CD4-positive, alpha-beta T cell treated with Interferon alpha-2 for 1 hour (primary cell): ENCODE data around the gene RFX4.
"Not testable (repeated sequence)": the region's sequence is repeated elsewhere in the genome, so short reads cannot be mapped to it uniquely, and the experiment has no call there.

ENCODE experiments used
- DNase-seq, 2 donors: peaks; one replicate each; pipeline ENCODE4 v3.0.0-alpha.2; 2020 to 2022

Gene RFX4

GRCh38 chr12:106647793-106648514 lies 65.2 kb downstream of the RFX4 start:
- DNase-seq, result no peak

- no peak for DNase-seq
Observed at GRCh38 chr12:106648736-106649135, 65.9 kb downstream of the RFX4 start.

- no peak for DNase-seq
Observed at GRCh38 chr12:106651552-106651951, 68.7 kb downstream of the RFX4 start.

GRCh38 chr12:106652510-106653015 lies 69.8 kb downstream of the RFX4 start:
- no peak for DNase-seq

GRCh38 chr12:106655577-106655976 lies 72.8 kb downstream of the RFX4 start:
- no peak for DNase-seq

GRCh38 chr12:106657488-106657887 lies 74.7 kb downstream of the RFX4 start:
- DNase-seq, result no peak

GRCh38 chr12:106663385-106663784 lies 80.6 kb downstream of the RFX4 start:
- DNase-seq, result no peak

GRCh38 chr12:106669216-106669615 lies 86.4 kb downstream of the RFX4 start:
- DNase-seq, result no peak

- DNase-seq, result no peak
Observed at GRCh38 chr12:106670131-106670530, 87.3 kb downstream of the RFX4 start.

GRCh38 chr12:106671840-106672239 lies 89.0 kb downstream of the RFX4 start:
- DNase-seq, result no peak

- no peak for DNase-seq
Observed at GRCh38 chr12:106672314-106673025, 89.7 kb downstream of the RFX4 start.

GRCh38 chr12:106673141-106673540 lies 90.3 kb downstream of the RFX4 start:
- DNase-seq, result no peak

GRCh38 chr12:106675651-106676435 lies 93.0 kb downstream of the RFX4 start:
- no peak for DNase-seq

- DNase-seq, result no peak
Observed at GRCh38 chr12:106679574-106679973, 96.8 kb downstream of the RFX4 start.

GRCh38 chr12:106680280-106680679 lies 97.5 kb downstream of the RFX4 start:
- no peak for DNase-seq

GRCh38 chr12:106681210-106681609 lies 98.4 kb downstream of the RFX4 start:
- no peak for DNase-seq

- DNase-seq, result peak in 1 of 2 donors; percentile 15
Observed at GRCh38 chr12:106682594-106683234, 99.9 kb downstream of the RFX4 start.

- no peak for DNase-seq
Observed at GRCh38 chr12:106684497-106684896, 101.7 kb downstream of the RFX4 start.

- DNase-seq, result no peak
Observed at GRCh38 chr12:106685381-106685780, 102.6 kb downstream of the RFX4 start.

GRCh38 chr12:106687672-106688071 lies 104.9 kb downstream of the RFX4 start:
- DNase-seq, result no peak

GRCh38 chr12:106690569-106691305 lies 107.9 kb downstream of the RFX4 start:
- no peak for DNase-seq

GRCh38 chr12:106692033-106692432 lies 109.2 kb downstream of the RFX4 start:
- DNase-seq, result not testable (repeated sequence)
